Mesendoderm (in vitro differentiated cells): ENCODE results near the gene NECTIN4.

ENCODE experiments used
- DNase-seq: peaks from one replicate; pipeline ENCODE4 v3.0.0; 2013
- H2AK5ac ChIP-seq: 2 replicates; pipeline ENCODE4 v1.6.1; 2013; ENCODE audit warnings: low read length, inconsistent platforms
- H2BK120ac ChIP-seq: 2 replicates; pipeline ENCODE4 v1.6.1; 2013; ENCODE audit warnings: low read depth, mild to moderate bottlenecking, low read length, moderate library complexity, mixed read lengths
- H2BK15ac ChIP-seq: replicated peaks from 2 replicates; pipeline ENCODE4 v1.6.1; 2013; ENCODE audit warnings: low read depth, mild to moderate bottlenecking, moderate library complexity
- H2BK5ac ChIP-seq: 2 replicates; pipeline ENCODE4 v1.6.1; 2013; ENCODE audit warnings: low read length, inconsistent platforms
- H3K18ac ChIP-seq: 2 replicates; pipeline ENCODE4 v1.6.1; 2013; ENCODE audit warnings: mild to moderate bottlenecking, low read length, mixed read lengths
- H3K23ac ChIP-seq: one replicate; pipeline ENCODE4 v1.6.1; 2013; ENCODE audit warnings: low read length
- H3K27ac ChIP-seq: 2 replicates; pipeline ENCODE4 v1.5.1; 2013; ENCODE audit warnings: low read depth, mild to moderate bottlenecking, inconsistent platforms, low read length, moderate library complexity
- H3K27me3 ChIP-seq: 2 replicates; pipeline ENCODE4 v1.6.1; 2013; ENCODE audit warnings: low read length, control low read depth, mild to moderate bottlenecking, inconsistent platforms; ENCODE audit not compliant: insufficient read depth, poor library complexity
- H3K36me3 ChIP-seq: 2 replicates; pipeline ENCODE4 v1.6.1; 2013; ENCODE audit warnings: low read length, inconsistent platforms; ENCODE audit not compliant: control insufficient read depth, insufficient read depth
- H3K4ac ChIP-seq: one replicate; pipeline ENCODE4 v1.6.1; 2013; ENCODE audit warnings: low read depth, mild to moderate bottlenecking, low read length, moderate library complexity
- H3K4me1 ChIP-seq: 2 replicates; pipeline ENCODE4 v1.6.1; 2013; ENCODE audit warnings: low read depth, low read length, inconsistent platforms; ENCODE audit not compliant: control insufficient read depth
- H3K4me2 ChIP-seq: 2 replicates; pipeline ENCODE4 v1.6.1; 2013; ENCODE audit warnings: low read length
- H3K4me3 ChIP-seq: 2 replicates; pipeline ENCODE4 v1.5.1; 2013; ENCODE audit warnings: mild to moderate bottlenecking, low read length
- H3K56ac ChIP-seq: one replicate; pipeline ENCODE4 v1.6.1; 2013; ENCODE audit warnings: low read length
- H3K79me1 ChIP-seq: 2 replicates; pipeline ENCODE4 v1.6.1; 2013; ENCODE audit warnings: low read length, inconsistent platforms
- H3K79me2 ChIP-seq: 2 replicates; pipeline ENCODE4 v1.6.1; 2013; ENCODE audit warnings: mild to moderate bottlenecking, low read length; ENCODE audit not compliant: control insufficient read depth, insufficient read depth
- H3K9ac ChIP-seq: 2 replicates; pipeline ENCODE4 v1.6.1; 2013; ENCODE audit warnings: low read length, inconsistent platforms
- H4K5ac ChIP-seq: one replicate; pipeline ENCODE4 v1.6.1; 2013; ENCODE audit warnings: low read length
- H4K8ac ChIP-seq: one replicate; pipeline ENCODE4 v1.6.1; 2013; ENCODE audit warnings: low read depth, mild to moderate bottlenecking, control low read depth, low read length, moderate library complexity
- WGBS: extraction: QIAGEN DNeasy Blood & Tissue Kit; methylation state at CpG from one replicate; pipeline ENCODE4 v1.1.7; 2013; ENCODE audit warnings: low lambda C conversion rate, missing lambda C conversion rate; ENCODE audit not compliant: insufficient coverage; ENCODE audit errors: extremely low coverage; 5-methylcytosine and 5-hydroxymethylcytosine counted together

NECTIN4 gene

DNA sequence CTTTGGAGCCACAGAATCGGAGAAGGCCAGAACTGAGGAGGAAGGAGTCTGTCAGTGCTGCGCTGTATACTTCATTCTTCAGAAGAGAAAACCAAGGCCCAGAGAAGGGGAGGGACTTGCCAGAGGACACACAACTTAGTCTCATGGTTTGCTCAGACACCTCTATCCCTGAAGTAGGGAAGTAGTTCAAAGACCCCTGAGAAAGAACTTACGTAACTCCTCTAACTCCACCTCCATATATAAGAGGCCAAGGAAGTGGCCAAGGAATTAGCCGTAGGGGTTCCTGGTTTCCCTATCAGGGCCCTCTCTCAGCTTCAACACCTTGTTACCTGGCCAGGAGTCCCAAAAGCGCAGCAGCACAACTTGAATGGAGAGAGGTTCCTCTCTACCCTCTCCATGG lies 580 bp upstream of the NECTIN4 start:
- H4K5ac ChIP-seq: no peak overlapping the region
- H3K18ac ChIP-seq: no peak overlapping the region
- no peaks in the 10 kb centered on the region for H3K27me3 ChIP-seq
- no peak overlapping the region for H3K4me2 ChIP-seq
- H3K23ac ChIP-seq: no peak overlapping the region
- H2BK5ac ChIP-seq: no peak overlapping the region
- H3K4me3 ChIP-seq: no peak overlapping the region
- no peak for DNase-seq
- H3K36me3 ChIP-seq: no peaks in the 10 kb centered on the region
- H4K8ac ChIP-seq: no peak overlapping the region
- H2BK120ac ChIP-seq: no peak overlapping the region
- no peak overlapping the region for H3K56ac ChIP-seq
- WGBS: no CpG with 5 or more reads among the region's 5 CpGs
- H3K4me1 ChIP-seq: peaks cover 1% of the 10 kb centered on the region
- no peak overlapping the region for H3K27ac ChIP-seq
- H3K79me2 ChIP-seq: no peaks in the 10 kb centered on the region
- no peak overlapping the region for H3K4ac ChIP-seq
- no peak overlapping the region for H3K9ac ChIP-seq
- H2BK15ac ChIP-seq: no peak overlapping the region
- H2AK5ac ChIP-seq: no peak overlapping the region
- H3K79me1 ChIP-seq: no peaks in the 10 kb centered on the region

GRCh38 chr1:161088587-161089110 lies 709 bp downstream of the NECTIN4 start:
- H4K5ac ChIP-seq: no peak overlapping the region
- H2BK15ac ChIP-seq: no peak overlapping the region
- H3K4me1 ChIP-seq: peaks cover 6% of the 10 kb centered on the region
- no peak overlapping the region for H3K27ac ChIP-seq
- no peak overlapping the region for H3K4me2 ChIP-seq
- peak overlapping the region; percentile 9 for H3K56ac ChIP-seq
- no peaks in the 10 kb centered on the region for H3K79me2 ChIP-seq
- WGBS: no CpG with 5 or more reads among the region's 3 CpGs
- H3K36me3 ChIP-seq: no peaks in the 10 kb centered on the region
- no peak overlapping the region for H3K18ac ChIP-seq
- no peak for DNase-seq
- H2BK120ac ChIP-seq: no peak overlapping the region
- H4K8ac ChIP-seq: no peak overlapping the region
- no peak overlapping the region for H2AK5ac ChIP-seq
- no peak overlapping the region for H3K23ac ChIP-seq
- no peaks in the 10 kb centered on the region for H3K79me1 ChIP-seq
- no peak overlapping the region for H3K9ac ChIP-seq
- H2BK5ac ChIP-seq: no peak overlapping the region
- H3K4ac ChIP-seq: no peak overlapping the region
- no peaks in the 10 kb centered on the region for H3K27me3 ChIP-seq
- H3K4me3 ChIP-seq: no peak overlapping the region

DNA sequence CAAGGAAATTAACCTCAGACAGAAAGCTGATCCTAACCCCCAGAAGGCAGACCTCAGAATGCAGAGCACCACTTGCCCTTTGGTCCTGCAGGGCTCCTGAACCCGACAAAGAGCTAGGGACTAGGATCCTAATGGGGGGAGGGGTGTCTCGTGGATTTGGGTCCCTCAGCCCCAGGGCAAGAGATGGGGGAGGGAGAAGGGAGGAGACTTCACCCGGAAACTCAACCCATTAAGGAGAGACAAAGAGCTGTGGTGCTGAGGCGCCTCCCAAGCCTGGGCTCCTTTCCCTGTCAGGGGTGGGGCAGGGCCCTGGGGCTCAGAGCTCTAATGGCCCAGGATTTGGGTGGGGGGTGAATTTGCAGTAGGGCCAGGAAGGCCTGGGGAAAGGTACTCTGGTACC lies 2.9 kb downstream of the NECTIN4 start:
- Histone ChIP-seq H3K79me1 (no peaks in the 10 kb centered on the region), H3K27me3 (no peaks in the 10 kb centered on the region), H3K4me1 (peaks cover 8% of the 10 kb centered on the region), H3K56ac (peak overlapping the region; percentile 27), H3K79me2 (no peaks in the 10 kb centered on the region), H3K4me2 (no peak overlapping the region), H3K4ac (no peak overlapping the region), H2BK120ac (no peak overlapping the region), H4K5ac (no peak overlapping the region), H3K27ac (no peak overlapping the region), H2BK5ac (no peak overlapping the region), H2AK5ac (peak overlapping the region; percentile 46), H3K23ac (no peak overlapping the region), H3K4me3 (no peak overlapping the region), H3K9ac (no peak overlapping the region), H4K8ac (no peak overlapping the region), H2BK15ac (no peak overlapping the region), H3K36me3 (no peaks in the 10 kb centered on the region), H3K18ac (no peak overlapping the region)
- WGBS: no CpG with 5 or more reads among the region's 4 CpGs
- DNase-seq: peak; percentile 43

DNA sequence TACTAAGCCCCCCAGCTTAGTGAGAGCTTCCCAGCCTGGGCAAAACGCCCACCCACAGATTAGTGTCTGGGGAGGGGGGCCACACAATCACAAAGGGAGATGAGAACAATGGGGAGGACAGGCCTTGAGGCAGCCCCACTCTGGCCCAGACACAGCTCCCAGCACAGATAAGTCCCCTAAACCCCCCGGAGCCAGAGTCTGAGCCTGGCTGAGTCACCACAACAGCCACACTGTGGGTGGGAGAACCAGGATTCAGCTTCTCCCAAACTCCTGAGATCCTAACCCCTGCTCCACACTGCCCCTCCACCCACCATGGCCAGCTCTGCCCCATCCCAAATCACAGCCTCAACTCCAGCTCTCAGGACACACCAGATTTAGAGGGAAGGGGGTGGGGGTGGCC lies 4.2 kb downstream of the NECTIN4 start:
- Histone ChIP-seq H2AK5ac (no peak overlapping the region), H3K4ac (no peak overlapping the region), H3K79me2 (no peaks in the 10 kb centered on the region), H3K23ac (no peak overlapping the region), H3K9ac (no peak overlapping the region), H4K5ac (no peak overlapping the region), H2BK120ac (no peak overlapping the region), H3K18ac (no peak overlapping the region), H2BK15ac (no peak overlapping the region), H3K27ac (no peak overlapping the region), H4K8ac (no peak overlapping the region), H3K79me1 (no peaks in the 10 kb centered on the region), H3K4me3 (no peak overlapping the region), H3K56ac (peak overlapping the region; percentile 65), H3K4me1 (peaks cover 8% of the 10 kb centered on the region), H3K27me3 (no peaks in the 10 kb centered on the region), H2BK5ac (no peak overlapping the region), H3K36me3 (no peaks in the 10 kb centered on the region), H3K4me2 (no peak overlapping the region)
- DNase-seq: peak; percentile 64
- no CpG with 5 or more reads among the region's 2 CpGs for WGBS

DNA sequence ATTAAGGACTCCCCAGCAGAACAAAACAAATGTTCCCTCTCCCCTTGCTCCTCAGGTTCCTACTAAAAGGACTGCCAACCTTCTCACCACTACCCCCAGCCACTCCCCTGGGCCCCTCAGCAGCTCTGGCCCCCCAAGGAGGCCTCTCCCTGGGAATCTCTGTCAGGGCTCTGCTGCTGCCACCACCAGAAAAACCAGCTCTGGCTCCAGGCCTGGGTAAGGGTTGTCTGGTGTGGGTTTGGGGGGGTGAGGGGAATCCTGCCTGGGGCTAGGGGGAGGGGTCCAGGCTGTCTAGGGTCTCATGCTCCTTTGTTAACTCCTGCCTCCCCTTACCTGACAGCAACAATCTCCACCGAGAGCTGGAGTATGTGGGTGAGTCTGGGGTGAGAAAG lies 4.8 kb downstream of the NECTIN4 start:
- H3K79me1 ChIP-seq: no peaks in the 10 kb centered on the region
- H3K4me1 ChIP-seq: peaks cover 8% of the 10 kb centered on the region
- no peak overlapping the region for H3K4ac ChIP-seq
- H3K79me2 ChIP-seq: no peaks in the 10 kb centered on the region
- H3K4me2 ChIP-seq: no peak overlapping the region
- H3K56ac ChIP-seq: peak overlapping the region; percentile 62
- no peak overlapping the region for H4K8ac ChIP-seq
- no peaks in the 10 kb centered on the region for H3K27me3 ChIP-seq
- H3K9ac ChIP-seq: no peak overlapping the region
- H4K5ac ChIP-seq: no peak overlapping the region
- H2BK120ac ChIP-seq: no peak overlapping the region
- no peak overlapping the region for H2BK15ac ChIP-seq
- H3K36me3 ChIP-seq: no peaks in the 10 kb centered on the region
- H3K18ac ChIP-seq: no peak overlapping the region
- H3K4me3 ChIP-seq: no peak overlapping the region
- H3K27ac ChIP-seq: peak overlapping the region; percentile 50
- WGBS: no CpG with 5 or more reads among the region's 1 CpG
- no peak overlapping the region for H2AK5ac ChIP-seq
- no peak overlapping the region for H2BK5ac ChIP-seq
- no peak for DNase-seq
- H3K23ac ChIP-seq: no peak overlapping the region
